ENCODE results near the gene STPG4.
A peak's percentile ranks its signal among the peaks of the same experiment; 100 is the strongest.

The STPG4 gene

GRCh38 chr2:47069628-47070154 lies 85.4 kb downstream of the STPG4 start:
- DNase-seq = no peak

- DNase-seq = no peak
These were observed 86.0 kb downstream of the STPG4 start for GRCh38 chr2:47068981-47069627.

GRCh38 chr2:47067788-47068407 lies 87.2 kb downstream of the STPG4 start:
- DNase-seq = no peak

GRCh38 chr2:47065771-47066380 lies 89.2 kb downstream of the STPG4 start:
- no peak for DNase-seq

- no peak for DNase-seq
These were observed 89.8 kb downstream of the STPG4 start for GRCh38 chr2:47065343-47065742.

GRCh38 chr2:47064106-47064505 lies 91.0 kb downstream of the STPG4 start:
- DNase-seq = peak; percentile 19 to 33

GRCh38 chr2:47063538-47063930 lies 91.6 kb downstream of the STPG4 start:
- no peak for DNase-seq

- peak; percentile 18 to 68 for DNase-seq
These were observed 92.2 kb downstream of the STPG4 start for GRCh38 chr2:47062681-47063537.

- no peak for DNase-seq
These were observed 93.0 kb downstream of the STPG4 start for GRCh38 chr2:47061944-47062678.

- DNase-seq = no peak
These were observed 94.4 kb downstream of the STPG4 start for GRCh38 chr2:47060652-47061170.

GRCh38 chr2:47058003-47058931 lies 96.8 kb downstream of the STPG4 start:
- peak in 1 of 2 donors; percentile 33 for DNase-seq

GRCh38 chr2:47057687-47058002 lies 97.5 kb downstream of the STPG4 start:
- no peak for DNase-seq

GRCh38 chr2:47056868-47057686 lies 98.0 kb downstream of the STPG4 start:
- peak; percentile 19 to 20 for DNase-seq

GRCh38 chr2:47056374-47056773 lies 98.7 kb downstream of the STPG4 start:
- no peak for DNase-seq

GRCh38 chr2:47054868-47055267 lies 100.2 kb downstream of the STPG4 start:
- DNase-seq = no peak

- no peak for DNase-seq
These were observed 101.0 kb downstream of the STPG4 start for GRCh38 chr2:47054036-47054555.

GRCh38 chr2:47052847-47053246 lies 102.3 kb downstream of the STPG4 start:
- no peak for DNase-seq

- no peak for DNase-seq
These were observed 103.5 kb downstream of the STPG4 start for GRCh38 chr2:47051562-47051961.

- no peak for DNase-seq
These were observed 104.3 kb downstream of the STPG4 start for GRCh38 chr2:47050762-47051161.
